K562 (cell line): ENCODE measurements around the gene RUVBL2. TPM values are rescaled to one million over a fixed set of nuclear protein-coding genes. Genes with fewer than 3 reads are reported as not detected.

ENCODE experiments used
- ARID2 ChIP-seq: fragments of 450-650 bp; IDR thresholded peaks from 2 replicates; pipeline ENCODE4 v1.6.1; 2017; ENCODE audit warnings: antibody characterized with exemption, mild to moderate bottlenecking
- E2F4 ChIP-seq: sonication (generic); formaldehyde crosslinking; IDR thresholded peaks from 2 replicates; pipeline ENCODE4 v1.8.0; 2022; ENCODE audit warnings: mild to moderate bottlenecking, low read depth, missing genetic modification reagents
- EWSR1 ChIP-seq: fragments of 450-650 bp; IDR thresholded peaks from 2 replicates; pipeline ENCODE4 v1.6.1; 2018; ENCODE audit warnings: borderline replicate concordance, mild to moderate bottlenecking, low read depth, moderate library complexity; ENCODE audit not compliant: partially characterized antibody
- FOXP4 ChIP-seq: sonication (generic); formaldehyde crosslinking; IDR thresholded peaks from 2 replicates; pipeline ENCODE4 v1.8.0; 2022; ENCODE audit warnings: mild to moderate bottlenecking, missing genetic modification reagents, borderline replicate concordance
- ILF3 ChIP-seq: fragments of 450-650 bp; IDR thresholded peaks from 2 replicates; pipeline ENCODE4 v1.6.1; 2018; ENCODE audit warnings: antibody characterized with exemption, mild to moderate bottlenecking, moderate library complexity, borderline replicate concordance
- L3MBTL2 ChIP-seq: fragments of 450-650 bp; IDR thresholded peaks from 2 replicates; pipeline ENCODE4 v1.6.1; 2016; ENCODE audit warnings: mild to moderate bottlenecking, moderate library complexity
- MAFF ChIP-seq: IDR thresholded peaks from 2 replicates; pipeline ENCODE4 v1.6.1; 2012; ENCODE audit warnings: low read length, improper control_type of control experiment
- MTA2 ChIP-seq: fragments of 450-650 bp; IDR thresholded peaks from 2 replicates; pipeline ENCODE4 v1.6.1; 2016; ENCODE audit warnings: low read depth
- MTA3 ChIP-seq: fragments of 450-650 bp; formaldehyde crosslinking; IDR thresholded peaks from 2 replicates; pipeline ENCODE4 v1.6.1; 2017; ENCODE audit warnings: mild to moderate bottlenecking, borderline replicate concordance
- NCOA4 ChIP-seq: fragments of 450-650 bp; IDR thresholded peaks from 2 replicates; pipeline ENCODE4 v1.6.1; 2018; ENCODE audit warnings: mild to moderate bottlenecking; ENCODE audit not compliant: partially characterized antibody
- NKRF ChIP-seq: fragments of 450-650 bp; IDR thresholded peaks from 2 replicates; pipeline ENCODE4 v1.6.1; 2016; ENCODE audit warnings: borderline replicate concordance
- PTRF ChIP-seq: fragments of 450-650 bp; IDR thresholded peaks from 2 replicates; pipeline ENCODE4 v1.6.1; 2016; ENCODE audit warnings: mild to moderate bottlenecking, missing genetic modification characterization, missing compliant biosample characterization
- RHOXF2B ChIP-seq: fragments of 250-450 bp; sonication (Bioruptor Pico); conservative IDR thresholded peaks from 2 replicates; pipeline ENCODE4 v1.5.1; 2021
- SMARCB1 ChIP-seq: IDR thresholded peaks from 2 replicates; pipeline ENCODE4 v1.6.1; 2011; ENCODE audit warnings: improper control_type of control experiment, low read depth; ENCODE audit not compliant: insufficient read length
- SUPT5H ChIP-seq: fragments of 450-650 bp; IDR thresholded peaks from 2 replicates; pipeline ENCODE4 v1.6.1; 2016
- ZBTB9 ChIP-seq: fragments of 450-650 bp; formaldehyde crosslinking; IDR thresholded peaks from 2 replicates; pipeline ENCODE4 v1.4.0; 2020; ENCODE audit warnings: mild to moderate bottlenecking, moderate library complexity
- ZNF3 ChIP-seq: fragments of 250-450 bp; sonication (Bioruptor Pico); IDR thresholded peaks from 2 replicates; pipeline ENCODE4 v1.5.0; 2021; ENCODE audit warnings: mild to moderate bottlenecking, moderate library complexity
- ZNF41 ChIP-seq: fragments of 250-450 bp; sonication (Bioruptor Pico); conservative IDR thresholded peaks from 2 replicates; pipeline ENCODE4 v1.4.0; 2020; ENCODE audit warnings: mild to moderate bottlenecking
- ZNF655 ChIP-seq: fragments of 250-450 bp; sonication (Bioruptor Pico); IDR thresholded peaks from 2 replicates; pipeline ENCODE4 v1.5.0; 2021
- ZNF717 ChIP-seq: fragments of 250-450 bp; sonication (Bioruptor Pico); IDR thresholded peaks from 2 replicates; pipeline ENCODE4 v1.5.0; 2021
- polyA plus RNA-seq, 8 experiments: library from polyadenylated mRNA; depleted of rRNA in 4 of 8; stranded (reverse) in 5 of 8; unstranded in 3 of 8; fragments of >200 nt; fragmentation: Nextera tagmentation in 2 of 8; fragmentation: Illumina TruSeq in 1 of 8; extraction: Ambion mirVana in 2 of 8; extraction: Trizol in 1 of 8; gene quantifications; 2 replicates each; pipeline versions ENCODE4 v1.2.1 to v1.2.3, GENCODE V29; 2011 to 2014; ENCODE audit warnings: inconsistent platforms in 1 of 8, missing spikeins in 1 of 8
- total RNA-seq, 7 experiments: library from RNA; depleted of rRNA in 6 of 7; stranded (reverse); fragments of >200 nt in 6 of 7; fragmentation: Illumina TruSeq in 2 of 7; extraction: Trizol in 2 of 7; gene quantifications; 2 replicates each; pipeline versions ENCODE4 v1.2.1 to v1.2.3, GENCODE V29; 2011 to 2021; ENCODE audit warnings: low replicate concordance in 1 of 7

The RUVBL2 gene
- total and polyA plus RNA-seq, 9 of the 15 experiments (the other 6 are each of a cell fraction or from before 2014, with no cell fraction given): 71.4 to 453 (median 237) TPM

- TF ChIP-seq ZBTB9 (0 out of 2 replicates have a peak, but pooled peaks have one; percentile 73), ZNF717 (no peak), ZNF3 (CRISPR knock-in tag) (no peak), FOXP4 (no peak), L3MBTL2 (peak; percentile 81), ZNF655 (no peak), RHOXF2B (CRISPR knock-in tag) (no peak), MTA2 (no peak; the same call in 1 of the 2 replicates), NKRF (0 out of 2 replicates have a peak, but pooled peaks have one; percentile 47), NCOA4 (peak; percentile 21), ARID2 (0 out of 2 replicates have a peak, but pooled peaks have one; percentile 6), MTA3 (peak; percentile 92), SMARCB1 (no peak), ILF3 (no peak), PTRF (tag) (peak; percentile 79), E2F4 (CRISPR knock-in tag) (no peak), EWSR1 (no peak), ZNF41 (CRISPR knock-in tag) (peak; percentile 60), MAFF (peak; percentile 90), SUPT5H (peak; percentile 88)
These were observed 30.1 kb upstream of the RUVBL2 start (continued) for GRCh38 chr19:48963371-48964204.
